Measurements from ENCODE around the gene C5orf15. TPM values are rescaled to one million over a fixed set of nuclear protein-coding genes. Genes with fewer than 3 reads are reported as not detected.

C5orf15 gene
- total and polyA plus RNA-seq, 9 of the 15 experiments (the other 6 are each of a cell fraction or from before 2014, with no cell fraction given): 23.3 to 50.7 (median 35.5) TPM

DNA sequence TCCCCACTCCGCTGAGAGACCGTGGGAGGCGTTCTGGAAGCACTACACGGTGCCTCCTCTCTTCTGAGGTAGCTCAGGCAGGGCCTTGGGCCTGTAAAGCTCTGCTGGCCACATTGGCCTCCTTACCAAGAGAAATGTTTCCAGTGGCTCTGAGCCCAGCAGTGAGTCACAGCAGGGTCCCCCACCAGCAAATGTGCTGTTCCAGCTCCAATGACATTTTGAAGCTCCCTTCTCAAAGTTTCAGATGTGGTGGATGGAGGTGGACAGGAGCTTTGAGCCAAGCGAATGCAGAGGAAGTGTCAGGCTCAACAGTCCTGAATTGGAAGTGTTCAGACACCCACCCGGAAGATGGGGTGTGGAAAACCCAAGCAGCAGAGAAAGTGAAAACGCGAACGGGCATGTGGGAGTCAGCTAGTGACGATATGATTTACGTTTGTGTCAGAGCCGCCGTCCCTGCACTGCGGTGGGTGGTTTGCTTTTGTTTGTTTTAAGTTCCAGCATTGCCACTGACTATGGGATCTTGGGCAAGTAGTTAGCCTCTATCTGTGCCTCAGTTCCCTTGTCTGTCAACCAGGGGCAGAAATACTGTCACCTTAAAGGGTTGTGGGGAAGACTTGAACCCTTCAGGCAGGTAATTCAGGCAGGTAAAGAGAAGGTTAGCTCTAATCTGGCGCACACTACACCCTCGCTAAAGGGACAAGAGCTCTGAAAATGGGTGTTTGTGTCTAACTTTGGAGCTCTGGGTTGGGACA, 38.2 kb downstream of the C5orf15 start (continued):
- no peak for TF ChIP-seq PHB2 (IDR thresholded peaks at IDR 0.05; ENCODE audit: low read depth)
- no peak for TF ChIP-seq TAF1 (IDR thresholded peaks at IDR 0.05; ENCODE audit: control insufficient read depth, extremely low read depth, insufficient read depth, low read length, severe bottlenecking)
- TF ChIP-seq ZFP36 (IDR thresholded peaks at IDR 0.05; ENCODE audit: low read depth, low read length, partially characterized antibody): no peak
- no peak for TF ChIP-seq ZBTB9 (CRISPR knock-in tag; IDR thresholded peaks at IDR 0.05)
- TF ChIP-seq CREB1 (IDR thresholded peaks at IDR 0.05): peak; percentile 36; the same call in 1 of the 2 replicates
- peak; percentile 72; the same call in 1 of the 2 replicates for TF ChIP-seq CREB1 (CRISPR knock-in tag; IDR thresholded peaks at IDR 0.05)
- TF ChIP-seq PCBP2 (IDR thresholded peaks at IDR 0.05; ENCODE audit: low read depth, low read length, poor library complexity, severe bottlenecking): no peak
- TF ChIP-seq PCBP1 (IDR thresholded peaks at IDR 0.05; ENCODE audit: low read depth, low read length, poor library complexity, severe bottlenecking): no peak
- TF ChIP-seq KLF6 (CRISPR knock-in tag; IDR thresholded peaks at IDR 0.05; ENCODE audit: borderline replicate concordance): no peak
- TF ChIP-seq, protein P1, sequence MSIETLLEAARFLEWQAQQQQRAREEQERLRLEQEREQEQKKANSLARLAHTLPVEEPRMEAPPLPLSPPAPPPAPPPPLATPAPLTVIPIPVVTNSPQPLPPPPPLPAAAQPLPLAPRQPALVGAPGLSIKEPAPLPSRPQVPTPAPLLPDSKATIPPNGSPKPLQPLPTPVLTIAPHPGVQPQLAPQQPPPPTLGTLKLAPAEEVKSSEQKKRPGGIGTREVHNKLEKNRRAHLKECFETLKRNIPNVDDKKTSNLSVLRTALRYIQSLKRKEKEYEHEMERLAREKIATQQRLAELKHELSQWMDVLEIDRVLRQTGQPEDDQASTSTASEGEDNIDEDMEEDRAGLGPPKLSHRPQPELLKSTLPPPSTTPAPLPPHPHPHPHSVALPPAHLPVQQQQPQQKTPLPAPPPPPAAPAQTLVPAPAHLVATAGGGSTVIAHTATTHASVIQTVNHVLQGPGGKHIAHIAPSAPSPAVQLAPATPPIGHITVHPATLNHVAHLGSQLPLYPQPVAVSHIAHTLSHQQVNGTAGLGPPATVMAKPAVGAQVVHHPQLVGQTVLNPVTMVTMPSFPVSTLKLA (conservative IDR thresholded peaks at IDR 0.05): no peak
- TF ChIP-seq POLR3G (IDR thresholded peaks at IDR 0.05; ENCODE audit: extremely low read depth, insufficient read length, insufficient replicate concordance): no peak
- no peak for TF ChIP-seq SREBF2 (CRISPR knock-in tag; IDR thresholded peaks at IDR 0.05)
- TF ChIP-seq ZNF75A (CRISPR knock-in tag; IDR thresholded peaks at IDR 0.05): no peak
- TF ChIP-seq ZNF717 (CRISPR knock-in tag; IDR thresholded peaks at IDR 0.05): no peak
- TF ChIP-seq ZSCAN29 (IDR thresholded peaks at IDR 0.05): no peak
- TF ChIP-seq, protein P2, sequence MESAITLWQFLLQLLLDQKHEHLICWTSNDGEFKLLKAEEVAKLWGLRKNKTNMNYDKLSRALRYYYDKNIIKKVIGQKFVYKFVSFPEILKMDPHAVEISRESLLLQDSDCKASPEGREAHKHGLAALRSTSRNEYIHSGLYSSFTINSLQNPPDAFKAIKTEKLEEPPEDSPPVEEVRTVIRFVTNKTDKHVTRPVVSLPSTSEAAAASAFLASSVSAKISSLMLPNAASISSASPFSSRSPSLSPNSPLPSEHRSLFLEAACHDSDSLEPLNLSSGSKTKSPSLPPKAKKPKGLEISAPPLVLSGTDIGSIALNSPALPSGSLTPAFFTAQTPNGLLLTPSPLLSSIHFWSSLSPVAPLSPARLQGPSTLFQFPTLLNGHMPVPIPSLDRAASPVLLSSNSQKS (CRISPR knock-in tag; IDR thresholded peaks at IDR 0.05): no peak
- TF ChIP-seq MBD1 (CRISPR knock-in tag; IDR thresholded peaks at IDR 0.05): no peak
- peak in 1 of 2 experiments; percentile 71; a peak in 2 of 4 replicates for TF ChIP-seq ZNF639 (CRISPR knock-in tag; conservative IDR thresholded peaks at IDR 0.05 in 1 of 2, IDR thresholded peaks at IDR 0.05 in 1 of 2)
- TF ChIP-seq, protein P3, sequence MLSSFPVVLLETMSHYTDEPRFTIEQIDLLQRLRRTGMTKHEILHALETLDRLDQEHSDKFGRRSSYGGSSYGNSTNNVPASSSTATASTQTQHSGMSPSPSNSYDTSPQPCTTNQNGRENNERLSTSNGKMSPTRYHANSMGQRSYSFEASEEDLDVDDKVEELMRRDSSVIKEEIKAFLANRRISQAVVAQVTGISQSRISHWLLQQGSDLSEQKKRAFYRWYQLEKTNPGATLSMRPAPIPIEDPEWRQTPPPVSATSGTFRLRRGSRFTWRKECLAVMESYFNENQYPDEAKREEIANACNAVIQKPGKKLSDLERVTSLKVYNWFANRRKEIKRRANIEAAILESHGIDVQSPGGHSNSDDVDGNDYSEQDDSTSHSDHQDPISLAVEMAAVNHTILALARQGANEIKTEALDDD (IDR thresholded peaks at IDR 0.05): peak; percentile 42; the same call in 1 of the 2 replicates

Data from K562 (cell line).